Sigmoid colon (tissue), 7 donors: ENCODE data around the gene MYO18B. TPM values are rescaled to one million over a fixed set of nuclear protein-coding genes. Genes with fewer than 3 reads are reported as not detected.
"Not testable (repeated sequence)": the region's sequence is repeated elsewhere in the genome, so short reads cannot be mapped to it uniquely, and the experiment has no call there.

Source experiments
- DNase-seq: peaks from one replicate; pipeline ENCODE4 v3.0.0-alpha.2; 2019
- H3K27ac ChIP-seq, 4 donors: fragments of 200-600 bp; sonication (generic); one replicate each; pipeline ENCODE4 v1.5.1; 2016 to 2019; ENCODE audit warnings: mild to moderate bottlenecking in 1 of 4
- H3K27me3 ChIP-seq, 3 donors: fragments of 200-600 bp; sonication (generic); one replicate each; pipeline ENCODE4 v1.5.1; 2019; ENCODE audit warnings: mild to moderate bottlenecking in 1 of 3
- H3K36me3 ChIP-seq, 4 donors: fragments of 200-600 bp; sonication (generic); one replicate each; pipeline ENCODE4 v1.5.1; 2016 to 2019
- H3K4me1 ChIP-seq, 4 donors: fragments of 200-600 bp; sonication (generic); one replicate each; pipeline ENCODE4 v1.5.1; 2017 to 2019
- H3K4me3 ChIP-seq, 4 donors: fragments of 200-600 bp; sonication (generic); one replicate each; pipeline ENCODE4 v1.5.1; 2017 to 2019; ENCODE audit warnings: mild to moderate bottlenecking in 2 of 4, moderate library complexity in 1 of 4
- H3K9me3 ChIP-seq, 4 donors: fragments of 200-600 bp in 3 of 4; sonication (generic) in 3 of 4; one replicate each; pipeline versions ENCODE4 v1.5.1 to v1.6.1; 2013 to 2019
- CTCF ChIP-seq, 4 experiments: fragments of 450-650 bp in 3 of 4; fragments of 200-600 bp in 1 of 4; IDR thresholded peaks; one replicate each; pipeline ENCODE4 v1.5.1; 2016 to 2019; ENCODE audit warnings: antibody characterized with exemption in 4 of 4, mild to moderate bottlenecking in 3 of 4, moderate library complexity in 2 of 4
- EP300 ChIP-seq, 4 donors: sonication (generic); formaldehyde crosslinking; IDR thresholded peaks; one replicate each; pipeline ENCODE4 v1.6.1; 2017; ENCODE audit warnings: antibody characterized with exemption in 4 of 4
- POLR2A ChIP-seq, 2 donors: fragments of 450-650 bp; IDR thresholded peaks; one replicate each; pipeline ENCODE4 v1.6.1; 2016; ENCODE audit warnings: antibody characterized with exemption in 2 of 2, mild to moderate bottlenecking in 2 of 2, moderate library complexity in 2 of 2
- POLR2AphosphoS5 ChIP-seq, 4 donors: sonication (generic); formaldehyde crosslinking; IDR thresholded peaks; one replicate each; pipeline ENCODE4 v1.6.1; 2017; ENCODE audit warnings: antibody characterized with exemption in 4 of 4
- WGBS, 2 donors: extraction: QIAGEN DNeasy Blood & Tissue Kit; methylation state at CpG; one replicate each; pipeline ENCODE4 v1.1.7; 2013; 5-methylcytosine and 5-hydroxymethylcytosine counted together
- intact Hi-C: fragments of 100-400 bp; cut with DNase I; formaldehyde crosslinking; loops from one replicate; pipeline ENCODE4 v1.15.1; 2023
- polyA plus RNA-seq, 3 donors: library from polyadenylated mRNA; stranded (reverse); fragments of 200-250 nt; gene quantifications; one replicate each; pipeline ENCODE4 v1.2.3, GENCODE V29; 2013
- total RNA-seq, 4 donors: library from RNA; depleted of rRNA; stranded (reverse); fragments of >200 nt; gene quantifications; one replicate each; pipeline ENCODE4 v1.1.0, GENCODE V29; 2016
- donor health status: healthy with polysubstance abuse.
- donor health status: Bipolar disorder and iron deficiency.
- donor health status: healthy.

MYO18B gene
- total and polyA plus RNA-seq, 7 donors, result under 0.01 to 0.60 (median 0.30) TPM; not detected in 3

GRCh38 chr22:25702040-25702439, 39.9 kb upstream of the MYO18B start:
- H3K4me1 ChIP-seq, result peaks cover 0 to 6% (median 1%) of the 10 kb centered on the region in 4 donors
- H3K27ac ChIP-seq, result no peak overlapping the region
- no peaks in the 10 kb centered on the region for H3K27me3 ChIP-seq
- H3K36me3 ChIP-seq, result peaks cover 0 to 17% (median 3%) of the 10 kb centered on the region in 4 donors
- intact Hi-C loops, result loop anchor here (1.0 to 5.0 kb wide), 2 partner anchors 240 to 255 kb away; no protein-coding TSS in a partner anchor
- H3K9me3 ChIP-seq, result no peaks in the 10 kb centered on the region
- H3K4me3 ChIP-seq, result no peak overlapping the region
- DNase-seq, result no peak
- TF ChIP-seq POLR2A (IDR thresholded peaks at IDR 0.05) (no peak), CTCF (IDR thresholded peaks at IDR 0.05) (peak in 3 of 4 experiments; percentile 8 to 42 (median 26))

GRCh38 chr22:25702571-25703167, 39.3 kb upstream of the MYO18B start:
- intact Hi-C loops, result loop anchor here (1.0 to 5.0 kb wide), 2 partner anchors 240 to 255 kb away; no protein-coding TSS in a partner anchor
- WGBS, 2 donors, result 76 to 82% methylated on average over 7 of the region's 7 CpGs
- no peak for DNase-seq
- no peak overlapping the region for H3K4me3 ChIP-seq
- H3K27ac ChIP-seq, result no peak overlapping the region
- H3K36me3 ChIP-seq, result peaks cover 0 to 23% (median 3%) of the 10 kb centered on the region in 4 donors
- no peaks in the 10 kb centered on the region for H3K27me3 ChIP-seq
- no peaks in the 10 kb centered on the region for H3K9me3 ChIP-seq
- peaks cover 0 to 6% (median 0%) of the 10 kb centered on the region in 4 donors for H3K4me1 ChIP-seq
- no peak for TF ChIP-seq POLR2A (IDR thresholded peaks at IDR 0.05)
- TF ChIP-seq EP300 (IDR thresholded peaks at IDR 0.05), result no peak
- TF ChIP-seq POLR2AphosphoS5 (IDR thresholded peaks at IDR 0.05), result no peak

- WGBS, 2 donors, result 88 to 96% methylated on average over 2 of the region's 2 CpGs
Measured at GRCh38 chr22:25704701-25705100, 37.3 kb upstream of the MYO18B start.

GRCh38 chr22:25706197-25706596, 35.8 kb upstream of the MYO18B start:
- Histone ChIP-seq H3K9me3 (no peaks in the 10 kb centered on the region), H3K36me3 (peaks cover 0 to 31% (median 5%) of the 10 kb centered on the region in 4 donors), H3K4me3 (no peak overlapping the region), H3K27ac (no peak overlapping the region), H3K4me1 (peaks cover 0 to 6% (median 0%) of the 10 kb centered on the region in 4 donors), H3K27me3 (no peaks in the 10 kb centered on the region)
- 90 to 92% methylated on average over 5 of the region's 5 CpGs for WGBS, 2 donors
- intact Hi-C loops, result no loop called here
- TF ChIP-seq POLR2A (IDR thresholded peaks at IDR 0.05) (no peak), CTCF (IDR thresholded peaks at IDR 0.05) (no peak), POLR2AphosphoS5 (IDR thresholded peaks at IDR 0.05) (no peak), EP300 (IDR thresholded peaks at IDR 0.05) (no peak)
- DNase-seq, result no peak

More at GRCh38 chr22:25704701-25705100, 37.3 kb upstream of the MYO18B start:
- Histone ChIP-seq H3K9me3 (no peaks in the 10 kb centered on the region), H3K27ac (no peak overlapping the region), H3K36me3 (peaks cover 0 to 25% (median 3%) of the 10 kb centered on the region in 4 donors), H3K27me3 (no peaks in the 10 kb centered on the region), H3K4me3 (no peak overlapping the region), H3K4me1 (peaks cover 0 to 6% (median 0%) of the 10 kb centered on the region in 4 donors)
- intact Hi-C loops, result loop anchor here (5.0 kb wide), 1 partner anchor 257 kb away; no protein-coding TSS in a partner anchor
- TF ChIP-seq POLR2A (IDR thresholded peaks at IDR 0.05) (no peak), EP300 (IDR thresholded peaks at IDR 0.05) (no peak), CTCF (IDR thresholded peaks at IDR 0.05) (no peak), POLR2AphosphoS5 (IDR thresholded peaks at IDR 0.05) (no peak)
- DNase-seq, result no peak

- H3K4me1 ChIP-seq, H3K9me3 ChIP-seq, H3K27ac ChIP-seq, intact Hi-C loops, H3K27me3 ChIP-seq, DNase-seq, H3K4me3 ChIP-seq: not testable (repeated sequence)
- WGBS, 2 donors, result 89 to 91% methylated on average over 6 of the region's 6 CpGs
- peaks cover 0 to 31% (median 5%) of the 10 kb centered on the region in 4 donors for H3K36me3 ChIP-seq
Measured at GRCh38 chr22:25708430-25708829, 33.6 kb upstream of the MYO18B start.
